Activated T-cell treated with anti-CD3 and anti-CD28 coated beads, Interleukin-2, amount 50 U/mL, for 1 hour (primary cell): ENCODE measurements around the gene CCSER1.

ENCODE experiments used
- DNase-seq: peaks from one replicate; pipeline ENCODE4 v3.0.0-alpha.2; 2020

The CCSER1 gene

DNA sequence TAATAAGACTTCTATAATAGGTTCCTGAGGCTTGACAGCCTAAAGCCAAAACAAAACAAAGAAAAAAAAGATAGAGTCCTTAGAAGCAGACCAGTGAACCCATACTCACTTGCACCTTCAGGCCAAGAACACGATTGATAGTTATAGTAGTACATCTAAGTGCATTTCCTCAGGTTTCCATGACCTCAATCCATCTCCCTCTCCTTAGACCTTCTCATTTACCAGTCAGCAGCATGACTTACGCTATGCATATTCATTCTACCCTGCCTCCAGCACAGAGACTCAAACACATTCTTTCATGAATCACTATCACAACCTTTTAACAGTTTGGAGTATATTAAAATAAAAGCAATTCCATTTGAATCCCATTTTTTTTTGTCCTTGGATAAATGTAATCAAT is 855.6 kb downstream of the CCSER1 start:
- no peak for DNase-seq

DNA sequence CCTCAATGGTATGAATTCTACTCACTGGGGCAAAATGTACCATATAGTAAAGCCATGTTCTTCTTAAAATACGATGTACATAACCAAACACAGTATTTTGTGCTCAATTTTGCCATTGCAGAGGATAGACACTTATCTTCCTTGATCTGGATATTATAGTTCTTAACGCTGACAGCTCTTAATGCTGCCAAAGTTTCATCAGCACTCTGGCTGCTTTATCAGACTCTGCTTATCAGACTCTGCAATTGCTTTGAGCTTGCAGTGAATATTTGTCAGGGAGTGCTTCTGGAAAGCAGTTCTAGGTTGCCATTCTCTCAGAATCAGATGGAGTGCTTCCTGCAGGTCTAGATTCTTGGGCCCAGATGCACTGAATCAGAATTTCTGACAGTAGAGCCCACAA is 863.1 kb downstream of the CCSER1 start:
- no peak for DNase-seq

DNA sequence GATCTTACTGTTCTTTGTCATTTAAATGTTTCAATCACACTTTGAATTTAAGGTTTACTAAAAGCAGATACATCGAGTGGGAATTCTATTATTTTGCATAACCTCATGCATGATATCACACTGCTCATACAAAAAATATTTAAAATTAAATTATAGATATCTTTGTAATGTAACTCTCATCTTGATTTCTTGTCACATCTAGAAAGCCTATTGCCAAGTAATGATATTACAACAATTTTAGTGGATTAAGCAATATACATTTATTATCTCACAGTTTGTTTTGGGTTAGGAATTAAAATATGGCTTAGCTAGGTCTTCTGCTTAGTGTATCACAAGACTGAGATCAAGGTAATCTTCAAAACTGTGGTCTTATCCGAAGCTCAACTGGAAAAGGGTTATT is 865.0 kb downstream of the CCSER1 start:
- no peak for DNase-seq

DNA sequence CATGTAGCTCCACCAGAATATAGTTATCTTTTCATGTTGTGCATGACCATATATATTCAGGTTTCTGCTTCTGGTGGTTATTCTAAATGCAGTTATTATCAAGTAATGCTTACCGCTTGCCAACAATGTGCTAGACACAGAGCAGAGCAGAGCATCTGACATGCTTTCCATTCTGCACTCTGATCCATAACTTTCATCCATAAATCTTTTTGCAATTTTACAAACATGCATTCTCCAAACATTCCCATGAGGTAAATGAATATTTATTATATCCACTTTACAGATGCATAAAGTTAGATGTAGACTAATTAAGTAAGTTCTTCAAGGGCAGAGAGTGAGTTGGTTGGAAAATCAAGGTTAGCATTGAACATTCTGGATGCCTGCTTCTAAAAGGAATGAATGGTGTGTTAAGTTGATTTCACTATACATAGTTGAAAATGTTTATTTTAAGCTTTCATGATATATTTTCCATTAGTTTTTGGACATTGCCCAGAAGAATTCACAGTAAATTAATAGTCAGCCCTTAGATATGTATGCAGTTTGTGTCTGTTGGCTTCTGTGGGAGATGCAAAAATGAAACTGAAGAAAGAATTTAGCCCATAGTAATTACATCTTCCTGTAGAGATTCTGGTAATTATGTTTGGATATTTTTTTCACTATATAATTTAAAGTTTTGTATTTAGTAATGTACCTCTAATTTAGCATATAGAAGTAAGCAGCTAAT is 867.8 kb downstream of the CCSER1 start:
- no peak for DNase-seq

DNA sequence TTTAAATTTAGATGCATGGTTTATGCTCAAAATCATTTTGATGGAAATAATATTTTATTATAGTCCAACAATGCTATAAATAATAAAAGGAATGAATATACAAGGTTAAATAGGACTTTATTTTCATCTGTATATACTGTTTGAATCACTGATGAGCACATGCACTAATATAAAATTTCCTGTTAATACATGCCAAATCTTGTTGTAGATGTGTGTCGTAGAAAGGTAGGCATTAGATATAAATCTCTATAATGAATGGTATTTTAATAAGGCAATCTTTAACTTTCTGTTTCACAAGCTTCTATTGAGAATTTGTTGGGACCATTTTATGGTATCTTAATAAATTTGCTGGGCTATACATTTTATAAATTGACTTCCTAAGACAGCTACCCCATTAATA is 868.8 kb downstream of the CCSER1 start:
- no peak for DNase-seq

DNA sequence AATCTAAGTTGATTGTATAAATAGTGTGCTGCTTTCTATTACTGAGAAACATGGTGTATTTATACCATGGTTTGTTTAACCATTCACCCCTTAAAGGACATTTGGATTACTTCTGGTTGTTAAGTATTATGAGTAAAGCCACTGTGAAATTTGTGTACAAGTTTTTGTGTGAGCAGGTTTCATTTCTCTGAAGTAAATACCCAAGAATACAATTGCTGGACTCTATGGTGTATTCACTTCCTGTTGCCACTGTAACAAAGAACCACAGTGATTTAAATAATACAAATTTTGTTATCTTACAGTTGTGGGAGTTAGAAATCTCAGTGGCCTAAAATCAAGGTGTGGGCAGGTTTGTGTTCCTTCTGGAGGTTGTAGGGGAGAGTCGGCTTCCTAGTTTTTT is 869.6 kb downstream of the CCSER1 start:
- no peak for DNase-seq

DNA sequence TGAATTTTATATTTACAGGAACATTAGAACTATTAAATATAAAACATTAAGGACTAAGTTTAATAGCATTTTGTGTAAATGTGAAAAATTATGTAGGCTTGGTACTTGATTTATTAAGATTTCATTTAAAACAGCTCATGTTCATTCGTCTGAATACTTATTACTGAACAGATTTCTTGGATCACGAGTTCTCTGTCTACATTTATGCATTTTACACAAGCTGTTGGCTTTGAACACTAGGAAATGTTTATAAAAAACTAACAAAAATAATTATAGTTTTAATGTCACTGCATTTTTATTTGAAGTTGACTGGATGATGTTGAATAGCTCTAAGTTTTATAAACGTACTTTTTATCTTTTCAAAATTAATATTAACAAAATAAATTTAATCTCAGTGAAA is 888.7 kb downstream of the CCSER1 start:
- DNase-seq = no peak

DNA sequence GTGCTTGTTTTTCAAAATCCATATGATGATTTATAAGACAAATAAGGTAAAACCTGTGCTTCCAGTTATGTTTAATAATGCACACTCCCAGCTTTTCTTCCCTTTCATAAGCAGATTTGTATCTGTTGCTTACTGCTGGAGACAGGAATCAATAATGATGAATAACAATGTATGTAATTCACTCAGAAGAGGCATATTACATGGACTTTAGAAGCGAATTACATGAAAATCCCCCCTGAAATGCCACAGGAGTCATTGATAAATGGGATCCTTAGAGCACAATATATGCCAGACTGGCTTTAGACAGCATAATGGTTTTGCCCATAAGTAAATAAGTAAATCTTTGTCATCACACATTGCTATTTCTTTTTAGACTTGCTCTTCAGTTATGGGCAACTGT is 892.3 kb downstream of the CCSER1 start:
- no peak for DNase-seq

DNA sequence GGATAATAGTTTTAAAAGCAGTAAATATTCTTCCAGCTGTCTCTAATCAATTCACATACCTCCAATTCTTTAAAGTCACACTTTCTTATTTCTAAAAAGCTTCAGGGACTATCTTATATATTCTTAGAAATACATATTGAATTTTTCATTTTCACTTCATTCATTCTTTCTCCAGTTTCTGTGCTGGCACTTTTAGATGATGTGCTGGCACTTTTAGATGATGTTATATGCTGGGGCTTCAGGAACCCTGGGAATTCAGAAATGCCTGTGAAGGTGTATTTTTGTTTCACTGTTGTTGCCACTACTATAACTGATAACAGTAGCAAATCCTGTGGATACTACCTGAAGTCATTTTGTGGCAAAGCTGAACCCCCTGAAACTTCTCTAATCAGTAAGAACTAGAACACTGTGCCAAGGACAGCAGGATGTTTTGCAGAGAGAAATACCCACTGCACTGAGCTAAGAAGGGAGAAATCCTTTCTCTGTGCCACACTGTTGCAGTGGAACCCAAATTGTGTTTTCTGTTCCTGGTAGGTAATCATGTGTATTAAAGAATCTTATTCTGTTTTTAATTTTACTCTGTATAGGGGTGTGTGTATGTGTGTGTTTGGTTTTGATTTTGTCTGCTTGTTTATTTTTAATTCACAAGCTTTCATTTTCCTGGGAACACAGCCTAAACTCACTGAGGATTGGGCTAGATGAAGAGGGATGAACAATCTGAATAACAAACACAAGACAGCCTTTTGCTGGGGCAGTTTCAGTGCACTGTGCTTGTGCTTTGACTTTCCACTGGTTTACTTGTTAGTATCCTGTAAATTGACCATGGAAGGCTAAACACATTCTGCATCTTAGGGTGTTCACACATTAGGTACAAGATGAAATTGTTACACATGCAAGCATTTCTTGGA is 898.3 kb downstream of the CCSER1 start:
- no peak for DNase-seq

DNA sequence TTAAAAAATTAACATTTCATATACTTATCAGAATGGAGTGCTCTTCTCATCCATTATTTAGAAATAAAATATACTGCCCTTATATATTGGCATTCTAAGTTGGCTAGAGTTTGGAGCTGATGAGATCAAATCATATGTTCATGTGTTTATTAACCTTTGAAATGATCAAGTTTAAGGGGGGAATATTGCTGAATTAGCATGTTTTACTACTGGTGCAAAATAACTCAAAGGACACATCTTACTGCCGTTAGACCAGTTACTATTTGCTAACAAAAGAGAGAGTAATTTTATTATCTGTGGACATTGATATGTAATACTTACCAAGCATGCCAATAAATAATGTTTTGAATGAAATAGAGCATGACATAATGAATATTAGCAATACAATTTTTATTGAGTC is 901.0 kb downstream of the CCSER1 start:
- no peak for DNase-seq

DNA sequence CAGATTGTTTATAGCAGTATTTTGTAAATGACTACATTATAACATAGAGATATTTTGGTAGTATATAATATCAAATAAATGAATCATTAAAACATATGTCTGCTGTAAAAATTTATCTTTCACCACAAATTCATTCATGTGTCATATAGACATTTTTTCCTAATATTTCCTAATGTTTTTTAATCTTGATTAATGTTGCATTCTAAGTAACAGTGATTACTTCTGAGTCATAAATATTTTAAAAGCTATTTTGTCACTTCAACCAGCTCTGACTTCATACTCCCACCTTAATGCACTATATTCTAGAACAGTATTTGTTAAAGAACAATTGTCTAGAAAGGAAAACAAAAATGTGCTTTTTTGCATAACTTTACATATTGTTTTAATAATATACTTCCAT is 904.6 kb downstream of the CCSER1 start:
- no peak for DNase-seq

DNA sequence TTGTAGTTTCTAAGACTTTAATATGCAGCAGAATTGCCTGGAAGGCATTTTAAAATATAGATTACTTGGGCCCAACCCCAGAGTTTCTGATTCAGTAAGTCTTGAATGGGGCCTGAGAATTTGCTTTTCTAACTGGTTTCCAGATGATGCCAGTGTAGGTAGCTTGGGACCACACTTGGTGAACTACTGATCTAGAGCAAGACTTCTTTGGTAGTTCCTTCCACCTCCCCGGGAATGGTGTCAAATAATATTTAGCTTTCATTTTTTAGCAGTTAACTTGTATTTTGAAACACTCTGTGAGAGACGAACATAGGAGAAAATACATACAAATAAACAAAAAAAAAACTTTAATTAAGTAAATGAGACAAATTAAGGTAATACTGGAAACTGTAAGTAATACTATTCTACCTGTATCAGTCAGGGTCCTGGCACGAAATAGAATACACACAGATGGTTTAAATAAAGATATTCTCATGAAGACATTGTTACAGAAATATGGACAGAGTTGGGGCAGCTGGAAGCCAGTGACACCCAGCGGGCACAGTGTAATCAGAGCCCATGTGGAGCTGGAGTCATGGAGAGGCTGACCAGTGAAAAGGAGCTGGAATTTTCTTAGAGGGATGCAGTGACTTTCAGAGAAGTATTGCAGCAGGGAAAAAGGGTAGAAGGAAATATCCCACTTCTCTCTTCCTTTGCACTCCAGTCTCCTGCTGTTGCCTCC is 905.7 kb downstream of the CCSER1 start:
- DNase-seq = no peak

DNA sequence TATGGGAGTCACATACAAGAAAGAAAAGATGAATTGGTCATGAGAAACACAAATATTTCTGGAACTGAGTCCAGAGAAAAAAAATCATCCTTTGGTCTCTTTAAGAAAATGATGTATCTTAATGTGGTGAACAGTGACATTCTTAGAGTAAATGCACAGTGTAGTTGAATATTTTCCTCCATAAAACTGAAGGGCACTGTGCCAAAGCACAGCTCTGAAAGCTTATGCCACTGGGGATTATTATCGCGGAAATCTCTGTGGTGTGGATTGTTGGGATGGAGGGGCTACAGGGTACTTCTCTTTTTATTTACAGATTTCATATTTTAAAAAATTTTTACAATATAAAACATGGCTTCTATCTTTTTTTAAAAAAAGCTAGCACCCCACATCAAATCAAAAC is 908.1 kb downstream of the CCSER1 start:
- no peak for DNase-seq

DNA sequence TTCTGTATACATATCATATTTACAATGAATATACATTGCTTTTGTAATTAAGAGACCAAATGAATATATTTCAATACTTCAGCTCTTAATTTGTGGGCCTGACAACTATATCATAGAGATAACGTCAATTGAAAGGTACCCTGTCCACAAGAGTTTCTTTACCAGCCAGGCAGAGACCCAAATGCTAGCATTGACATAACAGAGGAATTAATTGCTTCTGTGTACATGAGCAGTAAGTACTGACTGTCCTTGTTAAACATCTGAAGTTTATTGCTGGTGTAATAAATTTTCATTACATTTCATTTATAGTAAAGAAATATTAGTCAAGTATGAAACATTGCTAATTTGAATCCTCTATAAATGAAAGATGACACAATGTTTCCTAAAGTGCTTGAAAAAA is 910.8 kb downstream of the CCSER1 start:
- no peak for DNase-seq

DNA sequence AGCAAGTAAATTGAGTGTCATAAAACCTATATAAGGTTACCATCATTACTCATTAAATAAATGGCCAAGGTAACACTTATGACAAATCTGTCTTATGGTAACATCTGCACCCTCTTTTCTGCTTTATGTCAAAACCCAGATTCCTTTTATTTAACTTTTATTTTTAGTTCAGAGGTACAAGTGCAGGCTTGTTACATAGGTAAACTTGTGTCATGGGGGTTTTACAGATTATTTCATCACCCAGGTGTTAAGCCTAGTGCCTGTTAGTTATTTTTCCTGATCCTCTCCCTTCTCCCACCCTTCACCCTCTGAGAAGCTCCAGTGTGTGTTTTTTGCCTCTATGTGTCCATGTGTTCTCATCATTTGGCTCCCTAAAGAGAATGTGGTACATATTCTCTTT is 930.7 kb downstream of the CCSER1 start:
- no peak for DNase-seq

DNA sequence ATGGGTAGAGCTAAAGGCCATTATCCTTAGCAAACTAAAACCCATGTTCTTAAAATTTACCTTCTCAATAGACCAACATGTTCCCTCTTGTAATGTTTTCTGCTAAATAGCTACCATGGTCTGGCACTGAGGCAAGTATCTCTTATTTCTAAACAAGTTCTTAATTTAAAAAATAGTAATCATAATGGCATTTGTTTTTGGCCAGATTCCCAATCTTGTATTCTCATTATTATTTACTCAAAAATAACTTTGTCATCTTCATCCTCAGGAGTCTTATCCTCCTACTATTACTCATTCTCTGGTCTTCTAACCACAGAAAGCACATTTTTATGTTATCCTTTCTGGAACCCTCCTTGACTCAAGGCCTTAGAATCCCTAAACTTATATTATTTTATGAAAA is 931.2 kb downstream of the CCSER1 start:
- no peak for DNase-seq

DNA sequence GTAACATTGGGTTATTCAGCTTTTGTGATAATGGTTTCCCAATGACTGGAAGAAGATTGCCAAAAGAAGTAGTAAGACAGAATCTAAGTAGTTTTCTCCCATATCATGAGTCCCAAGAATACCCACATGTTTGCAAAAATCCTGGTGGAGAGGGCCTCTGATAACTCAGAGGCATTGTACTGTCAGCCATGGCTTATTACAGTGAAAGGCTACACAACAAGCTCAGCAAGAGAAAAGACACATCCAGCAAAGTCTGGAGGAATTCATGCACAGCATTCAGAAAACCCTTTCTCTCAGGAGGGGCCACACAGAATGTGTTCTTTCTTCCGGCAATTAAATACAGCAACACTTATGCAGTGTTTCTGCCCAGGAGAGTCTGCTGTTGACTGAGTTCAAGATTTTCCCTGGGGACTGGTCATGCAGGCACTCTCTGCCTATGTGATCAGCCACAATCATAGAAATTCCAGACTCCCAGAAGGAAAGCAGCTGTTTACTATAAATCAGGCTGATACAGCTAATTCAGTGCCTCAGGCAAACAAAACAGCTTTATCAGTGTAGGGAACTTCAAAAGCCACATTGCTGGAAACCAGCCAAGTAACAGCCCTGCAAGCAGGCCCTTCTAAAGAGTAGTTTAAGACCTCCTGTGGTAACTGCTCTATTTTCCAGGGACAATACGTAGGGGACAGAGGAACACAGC is 937.1 kb downstream of the CCSER1 start:
- no peak for DNase-seq

DNA sequence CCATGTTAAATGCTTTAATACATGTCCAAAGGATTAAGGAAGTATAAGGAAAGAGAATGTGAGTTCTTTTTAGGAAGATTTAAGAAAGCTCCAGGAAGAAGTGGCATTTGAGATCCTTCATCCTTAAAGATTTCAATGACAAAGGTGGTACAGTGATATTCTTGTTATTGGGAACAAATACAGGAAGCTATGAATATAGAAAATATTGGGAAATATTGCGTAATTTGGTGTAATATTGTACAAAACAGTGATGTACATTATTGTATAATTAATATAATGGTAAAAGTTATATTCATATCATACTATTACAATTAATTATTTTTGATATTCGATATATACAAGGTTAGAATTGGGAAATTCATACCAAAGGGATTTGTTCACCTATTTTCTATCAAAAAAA is 937.9 kb downstream of the CCSER1 start:
- DNase-seq = no peak

DNA sequence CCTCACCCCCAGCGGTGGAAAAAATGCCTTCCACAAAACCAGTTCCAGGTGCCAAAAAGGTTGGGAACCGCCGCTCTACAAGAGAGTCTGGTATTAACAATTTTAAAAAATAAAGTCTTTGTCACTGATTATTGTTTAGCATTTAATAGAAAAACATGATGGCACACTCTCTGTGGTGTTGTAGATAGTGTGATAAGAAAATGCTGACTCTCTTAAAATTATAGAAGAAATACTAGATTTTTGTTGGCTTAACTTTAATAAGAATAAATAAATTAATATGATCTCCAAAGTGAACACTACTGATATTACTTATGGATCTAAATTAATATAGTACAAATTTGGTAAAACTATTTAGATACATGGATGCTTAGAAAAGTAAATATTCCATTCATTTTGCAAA is 943.5 kb downstream of the CCSER1 start:
- no peak for DNase-seq

DNA sequence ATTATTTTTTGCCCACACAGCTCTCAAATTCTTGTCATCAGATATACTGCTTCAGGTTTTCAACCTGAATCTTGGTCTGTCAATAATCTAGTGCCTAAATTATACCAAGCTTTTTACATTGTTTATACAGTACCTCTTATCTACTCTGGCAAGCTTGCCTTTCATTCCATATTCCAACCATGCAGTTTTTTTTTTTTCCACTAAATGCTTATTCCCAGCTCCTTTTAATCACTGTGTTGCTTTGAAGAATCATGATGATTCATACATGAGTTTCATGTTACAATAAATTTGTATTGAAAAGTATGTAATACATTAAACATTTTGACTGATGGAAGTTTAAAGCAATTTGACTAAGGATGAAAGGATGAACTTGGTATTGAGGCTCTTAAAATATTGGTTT is 949.0 kb downstream of the CCSER1 start:
- no peak for DNase-seq

DNA sequence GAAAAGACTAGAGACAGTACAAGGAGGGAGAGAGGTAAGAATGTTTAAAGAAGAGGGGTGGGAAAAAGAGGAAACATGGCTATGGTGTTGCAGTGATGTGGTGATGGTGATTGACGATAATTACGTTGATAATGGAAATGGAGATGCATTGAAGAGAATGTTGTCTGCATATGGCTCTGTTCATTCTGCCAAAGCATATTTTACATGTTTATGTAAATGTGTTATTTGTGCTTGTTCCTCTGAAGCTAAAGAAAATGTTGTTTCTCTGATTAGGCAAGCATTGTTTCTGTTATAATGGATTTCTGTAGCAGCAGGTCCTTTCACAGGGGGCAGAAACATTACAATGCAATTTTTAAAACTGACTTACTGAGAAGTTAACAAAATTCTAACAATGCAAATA is 958.8 kb downstream of the CCSER1 start:
- no peak for DNase-seq

DNA sequence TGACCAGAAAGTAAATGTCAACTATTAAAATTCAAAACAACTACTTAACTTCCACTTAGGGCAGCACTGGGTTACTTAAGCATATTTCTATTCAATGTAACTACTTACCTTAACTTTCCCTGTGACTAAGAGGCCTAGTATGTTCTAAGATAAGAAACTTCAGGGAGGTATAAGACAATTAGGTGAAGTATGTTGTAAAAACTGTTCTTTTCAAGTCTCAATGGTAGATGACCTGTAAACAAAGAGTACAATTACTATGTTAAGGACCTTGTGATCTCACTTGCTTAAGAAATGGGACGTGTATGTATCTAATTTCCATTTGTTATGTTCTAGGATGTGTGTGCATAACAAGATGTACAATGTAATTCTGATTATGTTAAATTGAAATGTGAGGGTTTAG is 960.5 kb downstream of the CCSER1 start:
- DNase-seq = no peak

DNA sequence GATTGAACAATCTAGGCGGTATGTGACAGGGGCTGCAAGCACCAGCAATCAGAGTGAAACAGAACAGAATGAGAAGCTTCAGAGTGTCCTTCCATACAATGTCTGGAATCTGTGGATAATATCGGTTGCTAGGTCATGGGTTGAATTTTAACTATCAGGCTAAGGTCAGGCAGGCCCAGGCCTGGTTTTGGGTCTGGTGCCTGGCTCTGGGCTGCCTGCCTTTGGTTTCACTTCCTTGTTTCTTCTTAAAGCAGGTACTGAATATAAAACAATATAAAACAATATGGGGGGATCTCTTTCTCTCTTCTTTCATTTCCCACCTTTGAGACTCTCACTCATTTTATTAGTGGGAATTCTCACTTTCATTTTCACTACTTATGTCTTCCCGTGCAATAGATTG is 962.0 kb downstream of the CCSER1 start:
- DNase-seq = no peak
